H9 (cell line): Measurements from ENCODE around the gene CLRN1. TPM values are rescaled to one million over a fixed set of nuclear protein-coding genes. Genes with fewer than 3 reads are reported as not detected.
A peak's percentile ranks its signal among the peaks of the same experiment; 100 is the strongest.

ENCODE experiments used
- DNase-seq: peaks from one replicate; pipeline ENCODE4 v3.0.0-alpha.2; 2017
- H2AFZ ChIP-seq: one replicate; pipeline ENCODE4 v1.6.1; 2013; ENCODE audit warnings: mild to moderate bottlenecking, low read length, control low read depth, moderate library complexity
- H2AK5ac ChIP-seq: 2 replicates; pipeline ENCODE4 v1.6.1; 2013; ENCODE audit warnings: low read length, control low read depth, mixed read lengths; ENCODE audit not compliant: insufficient read length
- H2BK120ac ChIP-seq: one replicate; pipeline ENCODE4 v1.6.1; 2013; ENCODE audit warnings: low read depth, mild to moderate bottlenecking, low read length, control low read depth, inconsistent platforms; ENCODE audit not compliant: poor library complexity, severe bottlenecking
- H2BK12ac ChIP-seq: 2 replicates; pipeline ENCODE4 v1.6.1; 2013; ENCODE audit warnings: low read length, control low read depth, mixed read lengths, low read depth; ENCODE audit not compliant: insufficient read length
- H2BK15ac ChIP-seq: 2 replicates; pipeline ENCODE4 v1.6.1; 2013; ENCODE audit warnings: low read depth, low read length, control low read depth
- H2BK20ac ChIP-seq: one replicate; pipeline ENCODE4 v1.6.1; 2013; ENCODE audit warnings: low read depth, mild to moderate bottlenecking, low read length, control low read depth, inconsistent platforms; ENCODE audit not compliant: poor library complexity, severe bottlenecking
- H2BK5ac ChIP-seq: 2 replicates; pipeline ENCODE4 v1.6.1; 2013; ENCODE audit warnings: low read length, control low read depth, mixed read lengths; ENCODE audit not compliant: insufficient read length
- H3K14ac ChIP-seq: 2 replicates; pipeline ENCODE4 v1.6.1; 2013; ENCODE audit warnings: low read length, control low read depth; ENCODE audit not compliant: insufficient read depth
- H3K18ac ChIP-seq: 2 replicates; pipeline ENCODE4 v1.6.1; 2013; ENCODE audit warnings: low read depth, mild to moderate bottlenecking, mixed read lengths, low read length, control low read depth; ENCODE audit not compliant: insufficient read length
- H3K23ac ChIP-seq: 2 replicates; pipeline ENCODE4 v1.6.1; 2013; ENCODE audit warnings: low read length, control low read depth, mixed read lengths, low read depth; ENCODE audit not compliant: insufficient read length
- H3K23me2 ChIP-seq: 2 replicates; pipeline ENCODE4 v1.6.1; 2013; ENCODE audit warnings: low read depth, mild to moderate bottlenecking, mixed read lengths, low read length, control low read depth; ENCODE audit not compliant: insufficient read length, poor library complexity, severe bottlenecking
- H3K27ac ChIP-seq: 2 replicates; pipeline ENCODE4 v1.5.1; 2013; ENCODE audit warnings: low read length, control low read depth, mixed read lengths, low read depth; ENCODE audit not compliant: insufficient read length
- H3K27me3 ChIP-seq: 2 replicates; pipeline ENCODE4 v1.6.1; 2013; ENCODE audit warnings: low read length, control low read depth, inconsistent platforms; ENCODE audit not compliant: insufficient read depth
- H3K4ac ChIP-seq: 2 replicates; pipeline ENCODE4 v1.6.1; 2013; ENCODE audit warnings: low read depth, mild to moderate bottlenecking, control low read depth, inconsistent platforms, low read length, moderate library complexity
- H3K4me1 ChIP-seq: 2 replicates; pipeline ENCODE4 v1.6.1; 2013; ENCODE audit warnings: low read length, control low read depth, inconsistent platforms; ENCODE audit not compliant: insufficient read depth
- H3K4me2 ChIP-seq: 2 replicates; pipeline ENCODE4 v1.6.1; 2013; ENCODE audit warnings: low read length, control low read depth, mixed read lengths; ENCODE audit not compliant: insufficient read length, insufficient read depth
- H3K56ac ChIP-seq: 2 replicates; pipeline ENCODE4 v1.6.1; 2013; ENCODE audit warnings: low read depth, mild to moderate bottlenecking, mixed read lengths, low read length, control low read depth; ENCODE audit not compliant: insufficient read length
- H3K79me1 ChIP-seq: 2 replicates; pipeline ENCODE4 v1.6.1; 2013; ENCODE audit warnings: low read depth, mild to moderate bottlenecking, moderate library complexity, low read length, control low read depth, inconsistent platforms; ENCODE audit not compliant: insufficient read depth, poor library complexity, severe bottlenecking
- H3K79me2 ChIP-seq: 2 replicates; pipeline ENCODE4 v1.6.1; 2013; ENCODE audit warnings: low read length, control low read depth, inconsistent platforms; ENCODE audit not compliant: insufficient read depth
- H3K9ac ChIP-seq: 2 replicates; pipeline ENCODE4 v1.6.1; 2013; ENCODE audit warnings: low read length, control low read depth, mixed read lengths; ENCODE audit not compliant: insufficient read length; ENCODE audit errors: extremely low read depth
- H3K9me3 ChIP-seq: one replicate; pipeline ENCODE4 v1.6.1; 2013; ENCODE audit warnings: low read depth, low read length, inconsistent platforms; ENCODE audit not compliant: control insufficient read depth
- H3T11ph ChIP-seq: one replicate; pipeline ENCODE4 v1.6.1; 2013; ENCODE audit warnings: mild to moderate bottlenecking, low read length, control low read depth, inconsistent platforms
- H4K20me1 ChIP-seq: one replicate; pipeline ENCODE4 v1.6.1; 2013; ENCODE audit not compliant: control insufficient read depth, insufficient read length, insufficient read depth
- H4K5ac ChIP-seq: 2 replicates; pipeline ENCODE4 v1.6.1; 2013; ENCODE audit warnings: low read depth, mild to moderate bottlenecking, mixed read lengths, low read length, control low read depth; ENCODE audit not compliant: insufficient read length
- H4K8ac ChIP-seq: replicated peaks from 2 replicates; pipeline ENCODE4 v1.6.1; 2013; ENCODE audit warnings: low read length, control low read depth, mixed read lengths, low read depth; ENCODE audit not compliant: insufficient read length
- H4K91ac ChIP-seq: 2 replicates; pipeline ENCODE4 v1.6.1; 2013; ENCODE audit warnings: low read depth, mild to moderate bottlenecking, moderate library complexity, mixed read lengths, low read length, control low read depth; ENCODE audit not compliant: insufficient read length
- H3K27ac Mint-ChIP-seq, 3 experiments: 2 replicates in 2 of 3; 3 replicates in 1 of 3; pipeline ENCODE4 v1.8.0; 2020 to 2021; ENCODE audit warnings: mixed read lengths in 3 of 3, mild to moderate bottlenecking in 1 of 3, moderate library complexity in 1 of 3
- H3K27me3 Mint-ChIP-seq: 2 replicates; pipeline ENCODE4 v1.8.0; 2021; ENCODE audit warnings: low read depth, mild to moderate bottlenecking, moderate library complexity, mixed read lengths
- H3K36me3 Mint-ChIP-seq, 3 experiments: 2 replicates in 2 of 3; 3 replicates in 1 of 3; pipeline ENCODE4 v1.8.0; 2020 to 2021; ENCODE audit warnings: low read depth in 3 of 3, mixed read lengths in 3 of 3; ENCODE audit not compliant: insufficient read depth in 1 of 3
- H3K4me1 Mint-ChIP-seq, 2 experiments: 2 replicates each; pipeline ENCODE4 v1.8.0; 2020; ENCODE audit warnings: mixed read lengths in 2 of 2
- H3K4me3 Mint-ChIP-seq, 2 experiments: 2 replicates in 1 of 2; 3 replicates in 1 of 2; pipeline ENCODE4 v1.8.0; 2020 to 2021; ENCODE audit warnings: mild to moderate bottlenecking in 2 of 2, mixed read lengths in 2 of 2, moderate library complexity in 1 of 2
- H3K9me3 Mint-ChIP-seq, 2 experiments: 2 replicates in 1 of 2; 3 replicates in 1 of 2; pipeline ENCODE4 v1.8.0; 2020; ENCODE audit warnings: mild to moderate bottlenecking in 2 of 2, mixed read lengths in 2 of 2, moderate library complexity in 1 of 2
- CTCF ChIP-seq: fragments of 200-600 bp; sonication (generic); conservative IDR thresholded peaks from 3 replicates; pipeline ENCODE4 v1.8.0; 2021; ENCODE audit warnings: antibody characterized with exemption, mild to moderate bottlenecking
- WGBS: extraction: QIAGEN DNeasy Blood & Tissue Kit; methylation state at CpG from one replicate; pipeline ENCODE4 v1.1.7; 2013; ENCODE audit warnings: missing lambda C conversion rate, low lambda C conversion rate, mixed read lengths; ENCODE audit not compliant: insufficient read length; ENCODE audit errors: extremely low coverage; 5-methylcytosine and 5-hydroxymethylcytosine counted together
- total RNA-seq: library from RNA; stranded (reverse); gene quantifications from 2 replicates; pipeline ENCODE4 v1.2.1, GENCODE V29; 2021

Gene CLRN1
- total RNA-seq, 1 experiment from 2014 or later, result not detected

DNA sequence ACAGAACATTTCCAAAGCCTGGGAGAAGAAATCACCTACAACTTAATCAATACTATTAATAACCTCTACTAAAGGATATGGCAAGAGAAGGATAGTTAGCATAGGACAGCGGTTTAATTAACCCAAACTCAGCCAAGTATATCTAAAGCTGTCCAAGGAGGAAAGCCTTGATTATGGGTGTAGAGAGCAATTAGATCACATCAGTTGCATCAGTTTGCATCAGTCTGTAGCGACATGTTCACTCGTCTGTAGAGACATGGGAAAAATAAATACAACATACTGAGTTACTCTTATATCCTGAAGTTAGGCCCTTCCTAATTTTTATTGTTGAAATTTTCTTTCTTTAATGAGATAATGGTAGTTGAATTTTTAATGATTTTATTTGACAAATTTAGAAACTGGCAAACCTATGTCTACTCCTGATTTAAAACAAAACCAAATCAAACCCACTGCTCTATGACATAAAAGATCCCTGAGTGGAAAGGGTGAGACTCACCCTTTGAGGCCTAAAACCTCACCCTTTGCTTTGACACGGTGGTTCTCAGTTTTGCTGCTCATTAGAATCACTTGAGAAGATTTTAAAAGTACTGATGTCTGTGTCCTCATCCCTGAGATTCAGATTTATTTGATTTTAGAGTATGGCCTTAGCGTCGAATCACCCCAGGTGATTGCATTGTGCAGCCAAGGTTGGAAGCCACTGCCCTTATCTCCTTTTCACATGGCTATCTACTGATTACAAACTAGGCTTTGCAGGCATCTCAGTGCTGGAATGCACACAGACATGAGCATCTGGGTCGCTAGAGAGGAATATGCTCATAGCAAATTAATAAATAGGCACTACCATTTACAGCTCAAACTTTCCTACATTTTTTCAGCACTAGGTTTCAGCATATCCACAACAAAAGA, 2.8 kb upstream of the CLRN1 start:
- no peak for TF ChIP-seq CTCF
- H4K91ac ChIP-seq, result no peak overlapping the region
- H3K56ac ChIP-seq, result no peak overlapping the region
- no peak overlapping the region for H3K23ac ChIP-seq
- no peaks in the 10 kb centered on the region for H3K9me3 Mint-ChIP-seq
- H3K27ac ChIP-seq, result no peak overlapping the region
- no peak overlapping the region for H3K18ac ChIP-seq
- no peak overlapping the region for H3K14ac ChIP-seq
- peaks cover 46 to 52% of the 10 kb centered on the region in 2 experiments for H3K4me1 Mint-ChIP-seq
- H3K79me1 ChIP-seq, result no peaks in the 10 kb centered on the region
- no peak overlapping the region for H3K4ac ChIP-seq
- no peaks in the 10 kb centered on the region for H3K23me2 ChIP-seq
- no peaks in the 10 kb centered on the region for H3K9me3 ChIP-seq
- H3K36me3 Mint-ChIP-seq, result no peaks in the 10 kb centered on the region
- H2BK20ac ChIP-seq, result no peak overlapping the region
- H3K79me2 ChIP-seq, result no peaks in the 10 kb centered on the region
- no peak overlapping the region for H2BK15ac ChIP-seq
- no peak overlapping the region for H2BK12ac ChIP-seq
- peak overlapping the region in 1 of 2 experiments; percentile 15; a peak in 1 of 5 replicates for H3K4me3 Mint-ChIP-seq
- no peak overlapping the region for H2BK120ac ChIP-seq
- no peak for DNase-seq
- no peak overlapping the region for H4K8ac ChIP-seq
- no peak overlapping the region for H2AFZ ChIP-seq
- H3K27me3 Mint-ChIP-seq, result no peaks in the 10 kb centered on the region
- H3K4me1 ChIP-seq, result peaks cover 17% of the 10 kb centered on the region; the same call in 1 of the 2 replicates
- WGBS, result no CpG with 5 or more reads among the region's 7 CpGs
- H3K27me3 ChIP-seq, result no peaks in the 10 kb centered on the region
- no peak overlapping the region for H2AK5ac ChIP-seq
- no peak overlapping the region for H2BK5ac ChIP-seq
- peak overlapping the region; percentile 1 for H3K4me2 ChIP-seq
- H3K9ac ChIP-seq, result no peak overlapping the region
- H4K5ac ChIP-seq, result no peak overlapping the region
- H3K27ac Mint-ChIP-seq, result peak overlapping the region in 2 of 3 experiments; percentile 52 to 66; a peak in 5 of 7 replicates
- no peak overlapping the region for H3T11ph ChIP-seq
- no peaks in the 10 kb centered on the region for H4K20me1 ChIP-seq
